Loucy (cell line): Measurements from ENCODE around the gene PGM2.

Source experiments
- H2AFZ ChIP-seq: fragments of 200-600 bp; sonication (generic); 2 replicates; pipeline ENCODE4 v1.6.0; 2016; ENCODE audit warnings: antibody characterized with exemption, mild to moderate bottlenecking, low read length, moderate library complexity
- H3F3A ChIP-seq: fragments of 200-600 bp; 2 replicates; pipeline ENCODE4 v1.6.0; 2016; ENCODE audit warnings: antibody characterized with exemption, low read depth, mild to moderate bottlenecking
- H3K27me3 ChIP-seq: fragments of 200-600 bp; sonication (generic); 2 replicates; pipeline ENCODE4 v1.6.1; 2014; ENCODE audit warnings: low read length, mild to moderate bottlenecking; ENCODE audit not compliant: insufficient read depth, poor library complexity, severe bottlenecking
- H3K36me3 ChIP-seq: fragments of 200-600 bp; sonication (generic); 2 replicates; pipeline ENCODE4 v1.6.1; 2016; ENCODE audit warnings: low read length; ENCODE audit not compliant: insufficient read depth
- H3K4me1 ChIP-seq: fragments of 200-600 bp; sonication (generic); 2 replicates; pipeline ENCODE4 v1.5.1; 2014; ENCODE audit warnings: low read length, mild to moderate bottlenecking; ENCODE audit not compliant: insufficient read depth, poor library complexity, severe bottlenecking
- H3K4me2 ChIP-seq: fragments of 200-600 bp; sonication (generic); 2 replicates; pipeline ENCODE4 v1.6.0; 2014; ENCODE audit warnings: antibody characterized with exemption, low read length, low read depth, mild to moderate bottlenecking; ENCODE audit not compliant: poor library complexity, severe bottlenecking
- H3K4me3 ChIP-seq: fragments of 200-600 bp; sonication (generic); 2 replicates; pipeline ENCODE4 v1.5.1; 2014; ENCODE audit warnings: low read length, mild to moderate bottlenecking, mixed read lengths; ENCODE audit not compliant: poor library complexity, severe bottlenecking
- H3K79me2 ChIP-seq: fragments of 200-600 bp; sonication (generic); 2 replicates; pipeline ENCODE4 v1.6.1; 2014; ENCODE audit warnings: low read length; ENCODE audit not compliant: insufficient read depth
- H3K9ac ChIP-seq: fragments of 200-600 bp; sonication (generic); 2 replicates; pipeline ENCODE4 v1.6.0; 2014; ENCODE audit warnings: mild to moderate bottlenecking, low read depth, low read length, moderate library complexity; ENCODE audit not compliant: poor library complexity, severe bottlenecking
- H3K9me2 ChIP-seq: fragments of 200-600 bp; sonication (generic); replicated peaks from 2 replicates; pipeline ENCODE4 v1.6.1; 2016; ENCODE audit warnings: low read depth, low read length, mixed read lengths
- H3K9me3 ChIP-seq: fragments of 200-600 bp; sonication (generic); 2 replicates; pipeline ENCODE4 v1.6.1; 2014; ENCODE audit warnings: mild to moderate bottlenecking, antibody characterized with exemption, low read length, low read depth; ENCODE audit not compliant: insufficient read depth
- H4K20me1 ChIP-seq: fragments of 200-600 bp; sonication (generic); 2 replicates; pipeline ENCODE4 v1.6.0; 2014; ENCODE audit warnings: antibody characterized with exemption, low read length, mild to moderate bottlenecking; ENCODE audit not compliant: insufficient read depth, poor library complexity, severe bottlenecking
- CTCF ChIP-seq: fragments of 200-600 bp; sonication (generic); conservative IDR thresholded peaks from 2 replicates; pipeline ENCODE4 v1.5.1; 2014; ENCODE audit warnings: mild to moderate bottlenecking, antibody characterized with exemption, low read length
- EZH2phosphoT487 ChIP-seq: fragments of 200-600 bp; IDR thresholded peaks from 2 replicates; pipeline ENCODE4 v1.6.1; 2018; ENCODE audit warnings: antibody characterized with exemption, mild to moderate bottlenecking, moderate library complexity, borderline replicate concordance

PGM2 gene

GRCh38 chr4:37873386-37873785 lies 46.9 kb downstream of the PGM2 start:
- H3K36me3 ChIP-seq = no peaks in the 10 kb centered on the region; the same call in 1 of the 2 replicates

GRCh38 chr4:37876156-37876555 lies 49.7 kb downstream of the PGM2 start:
- H3K9ac ChIP-seq = no peak overlapping the region
- H2AFZ ChIP-seq = no peak overlapping the region
- TF ChIP-seq CTCF (no peak), EZH2phosphoT487 (no peak)
- no peak overlapping the region for H3K4me3 ChIP-seq
- no peaks in the 10 kb centered on the region for H3K9me3 ChIP-seq
- no peaks in the 10 kb centered on the region for H3K27me3 ChIP-seq
- peaks cover 9% of the 10 kb centered on the region for H3K4me1 ChIP-seq
- H3K79me2 ChIP-seq = no peaks in the 10 kb centered on the region
- H4K20me1 ChIP-seq = no peaks in the 10 kb centered on the region
- no peak overlapping the region for H3K4me2 ChIP-seq
- no peaks in the 10 kb centered on the region for H3K36me3 ChIP-seq
- H3F3A ChIP-seq = no peaks in the 10 kb centered on the region
- H3K9me2 ChIP-seq = no peaks in the 10 kb centered on the region

More at GRCh38 chr4:37873386-37873785, 46.9 kb downstream of the PGM2 start:
- Histone ChIP-seq H3K9me3 (no peaks in the 10 kb centered on the region), H3K27me3 (no peaks in the 10 kb centered on the region), H3K4me1 (peaks cover 9% of the 10 kb centered on the region), H4K20me1 (no peaks in the 10 kb centered on the region), H3K4me2 (no peak overlapping the region), H2AFZ (no peak overlapping the region), H3K79me2 (no peaks in the 10 kb centered on the region), H3K9me2 (no peaks in the 10 kb centered on the region), H3K9ac (no peak overlapping the region), H3F3A (no peaks in the 10 kb centered on the region), H3K4me3 (no peak overlapping the region)
- TF ChIP-seq EZH2phosphoT487 (no peak), CTCF (no peak)

- H3K9me2 ChIP-seq = no peaks in the 10 kb centered on the region
- no peak overlapping the region for H3K9ac ChIP-seq
- H3K4me2 ChIP-seq = no peak overlapping the region
- no peaks in the 10 kb centered on the region for H3F3A ChIP-seq
- no peaks in the 10 kb centered on the region for H3K4me1 ChIP-seq
- H3K36me3 ChIP-seq = no peaks in the 10 kb centered on the region
- TF ChIP-seq CTCF = no peak
- TF ChIP-seq EZH2phosphoT487 = no peak
- no peaks in the 10 kb centered on the region for H3K79me2 ChIP-seq
- no peaks in the 10 kb centered on the region for H4K20me1 ChIP-seq
- no peaks in the 10 kb centered on the region for H3K27me3 ChIP-seq
- H3K9me3 ChIP-seq = no peaks in the 10 kb centered on the region
- no peak overlapping the region for H2AFZ ChIP-seq
- no peak overlapping the region for H3K4me3 ChIP-seq
These were observed 52.9 kb downstream of the PGM2 start for GRCh38 chr4:37879365-37879764.
